ENCODE measurements around the gene ZBTB46.

Gene ZBTB46

DNA sequence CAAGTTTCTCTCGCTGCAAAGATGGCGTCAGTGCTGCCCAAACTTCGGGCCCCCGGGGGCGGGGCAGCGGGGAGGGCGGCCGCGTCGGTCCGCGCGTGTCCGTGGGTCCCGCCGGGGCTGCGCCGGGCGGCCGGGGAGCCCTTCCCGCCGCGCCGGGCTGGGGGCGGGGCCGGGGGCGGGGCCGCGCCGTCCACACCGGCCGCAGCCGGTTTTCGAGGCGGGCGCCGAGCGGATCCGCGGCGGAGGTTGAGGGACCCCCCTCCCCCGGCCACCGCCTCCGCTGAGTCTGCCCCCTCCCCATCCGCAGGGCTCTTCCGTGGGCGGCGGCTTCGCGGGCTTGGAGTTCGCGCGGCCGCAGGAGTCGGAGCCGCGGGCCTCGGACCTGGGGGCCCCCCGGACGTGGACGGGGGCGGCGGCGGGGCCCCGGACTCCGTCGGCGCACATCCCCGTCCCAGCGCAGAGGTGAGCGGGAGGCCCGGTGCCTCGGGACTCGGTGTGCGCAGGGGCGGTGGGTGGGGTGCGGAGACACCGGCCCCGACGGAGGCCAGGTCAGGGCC lies 90.9 kb downstream of the ZBTB46 start:
- TF ChIP-seq, protein P1, sequence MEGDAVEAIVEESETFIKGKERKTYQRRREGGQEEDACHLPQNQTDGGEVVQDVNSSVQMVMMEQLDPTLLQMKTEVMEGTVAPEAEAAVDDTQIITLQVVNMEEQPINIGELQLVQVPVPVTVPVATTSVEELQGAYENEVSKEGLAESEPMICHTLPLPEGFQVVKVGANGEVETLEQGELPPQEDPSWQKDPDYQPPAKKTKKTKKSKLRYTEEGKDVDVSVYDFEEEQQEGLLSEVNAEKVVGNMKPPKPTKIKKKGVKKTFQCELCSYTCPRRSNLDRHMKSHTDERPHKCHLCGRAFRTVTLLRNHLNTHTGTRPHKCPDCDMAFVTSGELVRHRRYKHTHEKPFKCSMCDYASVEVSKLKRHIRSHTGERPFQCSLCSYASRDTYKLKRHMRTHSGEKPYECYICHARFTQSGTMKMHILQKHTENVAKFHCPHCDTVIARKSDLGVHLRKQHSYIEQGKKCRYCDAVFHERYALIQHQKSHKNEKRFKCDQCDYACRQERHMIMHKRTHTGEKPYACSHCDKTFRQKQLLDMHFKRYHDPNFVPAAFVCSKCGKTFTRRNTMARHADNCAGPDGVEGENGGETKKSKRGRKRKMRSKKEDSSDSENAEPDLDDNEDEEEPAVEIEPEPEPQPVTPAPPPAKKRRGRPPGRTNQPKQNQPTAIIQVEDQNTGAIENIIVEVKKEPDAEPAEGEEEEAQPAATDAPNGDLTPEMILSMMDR (IDR thresholded peaks at IDR 0.05; ENCODE audit: low read depth, low read length): no peak
- DNase-seq (ENCODE audit: extremely low read depth, low read depth): no peak

DNA sequence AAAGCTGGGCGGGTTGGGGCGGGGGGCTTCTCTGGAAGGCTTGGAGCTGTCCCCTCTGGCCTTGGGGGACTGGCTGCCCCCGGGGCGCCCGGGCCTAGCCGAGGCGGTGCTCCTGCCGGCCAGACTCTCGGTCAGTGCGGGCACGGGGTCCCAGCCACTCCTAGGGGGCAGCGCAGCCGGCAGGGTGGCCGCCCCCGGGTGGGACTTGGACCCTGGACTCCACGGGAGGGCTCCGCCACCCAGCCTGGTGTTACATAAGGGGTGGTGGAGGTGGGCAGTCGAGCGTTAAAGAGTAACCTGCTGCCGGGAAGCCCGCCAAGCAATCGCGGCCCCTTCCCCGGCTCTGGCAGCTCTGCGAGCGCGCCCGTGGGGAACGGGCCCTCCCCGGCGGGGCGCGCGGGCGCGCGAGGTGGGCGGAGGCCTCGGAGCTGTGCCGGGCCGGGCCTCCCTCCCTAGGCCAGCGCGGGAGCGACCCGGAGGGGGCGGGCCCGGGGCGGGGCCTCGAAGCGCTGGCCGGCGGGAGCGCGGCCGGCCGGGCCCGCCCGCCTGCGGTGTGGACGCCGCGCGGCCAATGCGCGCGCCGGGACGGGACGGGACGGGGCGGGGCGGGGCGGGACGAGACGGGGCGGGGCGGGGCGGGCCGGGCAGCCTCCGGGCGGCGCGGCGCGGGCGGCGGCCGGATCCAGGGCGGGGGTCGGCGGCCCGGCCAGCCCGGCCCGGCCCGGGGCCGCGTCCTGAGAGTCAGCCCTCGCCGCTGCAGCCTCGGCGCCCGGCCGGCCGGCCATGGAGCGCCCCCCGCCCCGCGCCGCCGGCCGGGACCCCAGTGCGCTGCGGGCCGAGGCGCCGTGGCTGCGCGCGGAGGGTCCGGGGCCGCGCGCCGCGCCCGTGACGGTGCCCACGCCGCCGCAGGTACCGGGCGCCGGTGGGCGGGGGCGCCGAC lies 91.7 kb downstream of the ZBTB46 start, which contains the start of gene SLC2A4RG:
TSS of gene SLC2A4RG (plus strand) at position 647 of the 940 bp plus-strand sequence. CDS start at position 784, 137 bp downstream.
- TF ChIP-seq, protein P1 (IDR thresholded peaks at IDR 0.05; ENCODE audit: low read depth, low read length): no peak
- DNase-seq (ENCODE audit: extremely low read depth, low read depth): peak; percentile 48

DNA sequence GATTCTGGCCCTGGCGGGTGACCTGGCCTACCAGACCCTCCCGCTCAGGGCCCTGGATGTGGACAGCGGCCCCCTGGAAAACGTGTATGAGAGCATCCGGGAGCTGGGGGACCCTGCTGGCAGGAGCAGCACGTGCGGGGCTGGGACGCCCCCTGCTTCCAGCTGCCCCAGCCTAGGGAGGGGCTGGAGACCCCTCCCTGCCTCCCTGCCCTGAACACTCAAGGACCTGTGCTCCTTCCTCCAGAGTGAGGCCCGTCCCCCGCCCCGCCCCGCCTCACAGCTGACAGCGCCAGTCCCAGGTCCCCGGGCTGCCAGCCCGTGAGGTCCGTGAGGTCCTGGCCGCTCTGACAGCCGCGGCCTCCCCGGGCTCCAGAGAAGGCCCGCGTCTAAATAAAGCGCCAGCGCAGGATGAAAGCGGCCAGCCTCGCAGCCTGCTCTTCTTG lies 92.4 kb downstream of the ZBTB46 start:
- no peak for DNase-seq (ENCODE audit: extremely low read depth, low read depth)
- TF ChIP-seq, protein P1 (IDR thresholded peaks at IDR 0.05; ENCODE audit: low read depth, low read length): no peak

DNA sequence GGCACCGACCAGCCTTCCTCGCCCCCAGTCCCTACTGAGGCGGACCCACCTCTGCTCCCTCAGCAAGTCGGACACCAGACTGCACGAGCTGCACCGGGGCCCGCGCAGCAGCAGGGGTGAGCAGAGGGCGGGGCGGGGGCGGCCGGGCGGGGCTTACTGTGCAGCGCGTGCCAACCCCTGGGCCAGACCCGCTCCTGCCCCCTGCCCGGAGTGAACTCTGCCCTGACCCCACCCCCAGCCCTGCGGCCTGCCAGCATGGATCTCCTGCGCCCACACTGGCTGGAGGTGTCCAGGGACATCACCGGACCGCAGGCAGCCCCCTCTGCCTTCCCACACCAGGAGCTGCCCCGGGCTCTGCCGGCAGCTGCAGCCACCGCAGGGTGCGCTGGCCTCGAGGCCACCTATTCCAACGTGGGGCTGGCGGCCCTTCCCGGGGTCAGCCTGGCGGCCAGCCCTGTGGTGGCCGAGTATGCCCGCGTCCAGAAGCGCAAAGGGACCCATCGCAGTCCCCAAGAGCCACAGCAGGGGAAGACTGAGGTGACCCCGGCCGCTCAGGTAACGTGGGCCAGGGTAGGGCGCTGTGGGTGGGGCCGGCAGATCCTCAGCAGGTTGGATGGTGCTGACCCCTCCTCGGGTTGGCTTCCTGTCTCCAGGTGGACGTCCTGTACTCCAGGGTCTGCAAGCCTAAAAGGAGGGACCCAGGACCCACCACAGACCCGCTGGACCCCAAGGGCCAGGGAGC lies 92.9 kb downstream of the ZBTB46 start:
- no peak for DNase-seq (ENCODE audit: extremely low read depth, low read depth)
- TF ChIP-seq, protein P1 (IDR thresholded peaks at IDR 0.05; ENCODE audit: low read depth, low read length): no peak

DNA sequence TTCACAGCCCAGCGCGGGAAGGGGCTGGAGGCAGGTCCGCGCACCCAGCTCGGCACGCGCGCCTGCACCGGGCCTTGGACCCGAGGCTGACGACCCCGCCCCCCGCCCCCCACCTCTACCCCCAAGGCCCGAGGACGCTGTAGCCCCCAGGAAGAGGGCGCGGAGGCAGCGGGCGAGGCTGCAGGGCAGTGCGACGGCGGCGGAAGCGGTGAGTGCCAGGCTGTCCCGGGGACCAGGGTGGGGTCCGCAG lies 93.4 kb downstream of the ZBTB46 start:
- TF ChIP-seq, protein P1 (IDR thresholded peaks at IDR 0.05; ENCODE audit: low read depth, low read length): no peak
- DNase-seq (ENCODE audit: extremely low read depth, low read depth): no peak

DNA sequence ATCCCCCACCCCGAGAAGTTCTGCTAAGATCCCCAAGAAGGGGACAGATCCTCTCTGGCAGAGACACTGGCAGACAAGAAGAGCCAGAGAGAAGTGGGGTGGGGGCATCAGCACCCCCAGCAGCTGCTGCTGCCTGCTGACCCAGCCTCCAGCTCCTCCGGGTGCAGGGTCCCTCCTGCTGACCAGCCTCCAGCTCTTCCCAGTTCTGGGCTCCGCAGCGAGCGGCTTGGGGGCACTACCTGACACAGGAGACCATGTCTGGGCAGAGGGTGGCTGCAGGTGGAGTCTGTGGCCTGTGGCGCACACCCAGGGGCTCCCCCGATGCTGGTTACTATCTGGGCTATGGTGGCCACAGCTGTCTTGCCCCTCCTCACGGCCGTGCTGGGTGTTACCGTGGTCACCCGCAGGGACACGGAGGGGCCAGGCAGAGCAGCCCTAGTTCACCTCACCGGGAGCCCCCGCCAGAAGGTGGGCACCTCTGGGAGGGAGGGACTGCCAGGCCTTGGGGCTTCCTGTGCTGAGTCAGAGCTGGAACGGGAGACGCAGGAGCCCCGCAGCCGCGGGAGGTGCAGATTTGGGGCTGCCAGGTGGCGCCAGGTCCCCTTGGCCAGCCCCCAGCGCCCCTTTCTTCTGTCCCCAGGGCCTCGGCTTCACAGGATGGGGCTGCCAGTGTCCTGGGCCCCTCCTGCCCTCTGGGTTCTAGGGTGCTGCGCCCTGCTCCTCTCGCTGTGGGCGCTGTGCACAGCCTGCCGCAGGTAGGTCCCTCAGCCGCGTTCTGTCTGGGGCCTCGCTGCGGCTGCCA lies 94.0 kb downstream of the ZBTB46 start:
- DNase-seq (ENCODE audit: extremely low read depth, low read depth): no peak
- TF ChIP-seq, protein P1 (IDR thresholded peaks at IDR 0.05; ENCODE audit: low read depth, low read length): no peak

All from AG09319 (cell line).